KG1 (cell line): ENCODE data around the gene LAMA3.
"Not testable (repeated sequence)": the region's sequence is repeated elsewhere in the genome, so short reads cannot be mapped to it uniquely, and the experiment has no call there.

Source experiments
- DNase-seq: peaks from one replicate; lab custom pipeline; 2025; lab: John Stamatoyannopoulos, UW

LAMA3 gene

DNA sequence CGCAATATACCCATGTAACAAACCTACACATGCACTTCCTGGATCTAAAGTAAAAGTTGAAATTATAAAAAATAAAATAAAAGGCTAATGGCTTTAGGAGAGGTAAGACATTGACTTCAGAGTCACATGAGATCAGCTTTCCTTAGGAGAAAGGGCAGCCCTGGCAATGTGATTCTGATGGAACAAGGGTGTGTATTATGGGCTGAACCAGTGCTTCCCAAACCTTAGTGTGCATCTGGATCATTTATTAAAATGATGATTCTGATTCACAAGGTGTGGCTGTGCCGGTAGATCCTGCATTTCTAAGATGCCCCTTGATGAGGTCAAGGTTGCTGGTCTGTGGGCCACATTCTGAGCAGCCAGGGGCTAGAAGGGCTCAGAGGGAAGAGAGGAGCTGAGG, 42.6 kb downstream of the LAMA3 start:
- no peak for DNase-seq

DNA sequence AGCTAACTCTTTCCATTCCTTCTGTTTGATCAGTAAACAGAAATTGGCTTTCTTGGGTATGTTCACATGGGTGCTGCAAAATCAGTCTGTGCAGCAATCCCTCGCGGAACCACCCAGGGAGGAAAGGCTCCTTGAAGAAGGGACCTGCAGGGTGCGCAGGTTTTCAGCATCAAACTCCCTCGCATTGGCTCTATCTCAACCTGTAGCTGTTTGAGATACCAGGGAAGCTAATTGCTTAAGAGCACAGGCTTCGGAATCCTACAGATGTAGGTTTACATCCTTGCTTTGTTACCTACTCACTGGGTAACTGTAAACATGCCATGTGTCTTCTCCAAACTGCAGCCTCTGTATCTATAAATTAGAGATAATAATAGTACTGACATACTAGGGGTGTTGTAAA, 43.2 kb downstream of the LAMA3 start:
- no peak for DNase-seq

DNA sequence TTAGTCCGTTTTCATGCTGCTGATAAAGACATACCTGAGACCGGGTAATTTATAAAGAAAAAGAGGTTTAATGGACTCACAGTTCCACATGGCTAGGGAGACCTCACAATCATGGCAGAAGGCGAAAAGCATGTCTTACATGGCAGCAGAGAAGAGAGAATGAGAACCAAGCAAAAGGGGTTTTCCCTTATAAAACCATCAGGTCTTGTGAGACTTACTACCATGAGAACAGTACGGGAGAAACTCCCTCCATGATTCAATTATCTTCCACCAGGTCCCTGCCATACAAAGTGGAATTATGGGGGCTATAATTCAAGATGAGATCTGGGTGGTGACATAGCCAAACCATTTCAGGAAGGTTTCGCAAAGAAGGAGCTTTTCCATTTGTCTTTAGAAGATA, 44.0 kb downstream of the LAMA3 start:
- not testable (repeated sequence) for DNase-seq

DNA sequence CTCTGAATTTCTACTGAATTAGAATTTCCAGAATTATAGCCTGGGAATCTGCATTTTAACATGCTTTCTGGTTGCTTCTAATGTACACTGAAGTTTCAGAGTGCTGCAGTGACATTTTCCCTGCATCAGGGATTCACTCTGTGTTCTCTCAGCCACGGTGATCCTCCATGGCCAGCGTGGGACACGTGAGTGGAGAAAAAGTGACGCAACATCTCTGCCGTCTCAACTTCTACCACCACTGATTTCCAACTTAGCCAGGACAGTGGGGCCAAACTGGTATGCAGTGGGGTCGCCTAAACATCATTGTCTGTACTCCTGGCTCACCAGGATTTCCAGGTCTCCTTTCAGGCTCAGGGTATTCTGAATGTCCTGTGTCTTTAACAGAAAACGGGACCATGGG, 44.6 kb downstream of the LAMA3 start:
- DNase-seq = no peak

DNA sequence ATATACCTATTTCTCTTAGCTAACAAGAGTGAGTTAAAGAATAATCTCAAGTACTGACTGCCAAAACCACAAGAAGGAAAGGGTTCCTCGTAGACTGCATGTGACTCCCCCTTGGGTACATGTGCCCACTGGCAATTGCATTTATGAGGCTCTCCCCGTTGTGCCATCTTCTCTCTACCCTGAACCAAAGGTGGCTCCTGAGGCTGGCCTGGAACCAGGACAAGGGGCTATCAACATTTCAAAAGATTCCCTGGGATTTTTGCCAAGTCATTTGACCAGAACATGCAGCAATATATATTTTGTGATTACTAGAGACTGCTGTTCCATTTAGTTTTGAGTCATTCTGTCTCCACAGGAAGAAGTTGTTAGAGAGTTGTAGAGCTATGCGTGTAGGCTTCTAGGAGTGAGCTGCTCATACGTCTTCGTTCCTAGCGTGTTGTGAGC, 45.8 kb downstream of the LAMA3 start:
- DNase-seq = no peak

DNA sequence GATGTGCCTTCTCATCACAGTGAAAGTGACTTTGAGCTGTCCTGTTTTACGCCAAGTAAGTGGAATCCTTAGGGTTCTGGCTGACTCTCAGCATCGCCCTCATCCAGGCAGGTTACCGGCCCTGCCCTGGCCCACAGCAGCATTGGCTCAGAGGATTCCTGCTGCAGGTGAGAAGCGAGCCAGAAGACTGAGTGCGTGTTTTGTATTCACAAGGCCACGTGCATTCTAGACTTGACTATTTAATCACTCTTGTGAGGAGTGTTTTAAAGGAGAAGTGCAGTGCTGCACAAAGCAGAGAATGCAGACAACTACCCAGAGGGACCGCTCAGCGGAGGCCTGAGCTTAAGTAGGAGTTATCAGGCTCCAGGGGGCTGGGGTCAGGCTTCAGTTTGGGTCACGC, 48.3 kb downstream of the LAMA3 start:
- no peak for DNase-seq

DNA sequence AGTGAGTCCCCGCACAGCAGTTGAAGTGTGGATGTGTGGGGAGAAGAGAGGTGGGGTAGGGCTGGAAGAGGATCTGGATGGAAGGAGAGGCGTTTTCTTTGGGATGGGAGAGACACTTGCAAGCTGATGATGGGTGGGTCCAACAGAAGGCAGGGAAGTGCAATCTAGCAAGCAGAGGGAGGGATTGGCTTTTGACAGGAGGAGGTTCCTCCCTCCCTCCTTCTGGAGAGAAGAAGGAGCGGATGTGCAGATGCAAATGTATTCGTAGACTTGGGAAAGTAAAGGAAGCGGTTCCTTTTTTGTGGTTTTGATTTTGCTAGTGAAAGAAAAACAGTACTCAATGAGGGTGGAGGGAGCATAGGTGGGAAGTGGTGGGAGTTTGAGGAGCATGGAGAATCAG, 48.9 kb downstream of the LAMA3 start:
- no peak for DNase-seq

DNA sequence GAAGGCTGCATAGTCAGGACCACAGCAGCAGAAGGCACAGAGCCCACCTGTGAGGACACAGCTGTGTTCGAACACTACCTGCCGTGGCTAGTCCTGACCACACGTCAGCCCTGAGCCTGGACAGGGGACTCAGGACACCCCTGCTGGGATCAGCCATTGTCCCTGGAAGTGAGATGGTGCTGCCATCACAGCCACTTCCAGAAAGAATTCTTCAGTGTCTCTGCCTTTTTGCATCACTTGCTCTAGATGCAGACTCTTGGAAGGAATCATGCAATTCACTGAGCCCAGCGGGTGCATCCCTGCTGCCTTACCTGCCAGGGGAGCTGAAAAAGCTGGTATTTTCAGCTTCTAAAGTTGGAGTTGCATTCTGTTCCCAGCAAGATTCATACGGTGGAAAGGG, 49.3 kb downstream of the LAMA3 start:
- no peak for DNase-seq

DNA sequence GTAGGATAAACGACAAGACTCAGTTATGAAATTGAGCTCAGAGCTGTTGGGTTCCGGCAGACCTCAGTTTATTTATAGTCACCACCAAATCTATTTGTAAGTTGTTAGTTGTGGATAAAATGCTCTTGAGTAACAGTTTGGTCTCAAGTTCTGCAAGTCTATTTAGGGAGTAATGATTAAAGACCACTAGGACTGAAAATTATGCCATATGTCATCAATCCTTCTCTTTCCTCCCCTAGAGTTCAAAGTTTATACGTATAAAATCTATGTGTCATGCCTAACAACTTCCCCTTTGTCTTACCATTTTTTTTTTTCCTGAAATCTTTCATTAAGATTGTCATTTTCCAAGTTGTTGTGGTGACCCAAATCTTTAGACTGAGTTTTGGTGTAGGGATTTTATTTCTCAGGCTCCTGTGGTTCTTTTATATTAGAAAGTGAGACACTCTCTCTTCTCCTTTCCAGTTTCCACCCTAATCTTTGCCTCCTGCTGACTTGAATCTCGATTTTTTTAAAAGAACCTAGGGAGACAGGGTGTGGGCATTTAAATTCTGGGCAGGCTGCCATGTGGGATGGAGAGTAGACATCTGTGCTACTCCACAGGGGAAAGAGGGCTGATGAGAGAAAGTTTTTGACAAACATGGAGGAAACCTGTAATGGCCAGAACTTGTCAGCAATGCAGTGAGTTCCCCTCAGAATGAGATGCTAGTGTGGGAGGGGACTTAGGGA, 51.0 kb downstream of the LAMA3 start:
- no peak for DNase-seq

DNA sequence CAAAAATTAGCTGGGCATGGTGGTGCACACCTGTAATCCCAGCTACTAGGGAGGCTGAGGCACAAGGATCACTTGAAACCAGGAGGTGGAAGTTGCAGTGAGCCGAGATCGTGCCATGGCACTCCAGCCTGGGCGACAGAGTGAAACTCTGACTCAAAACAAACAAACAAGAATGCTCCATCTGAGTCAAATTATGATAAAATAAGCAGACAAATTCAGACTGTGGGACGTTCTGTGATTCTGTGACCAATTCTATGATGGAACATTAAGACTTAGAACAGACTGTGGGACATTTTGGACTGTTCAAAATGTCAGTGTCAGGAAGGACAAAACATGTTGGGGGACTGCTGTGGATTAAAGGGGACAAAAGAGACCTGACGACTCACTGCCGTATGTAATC, 52.7 kb downstream of the LAMA3 start:
- DNase-seq = not testable (repeated sequence)

DNA sequence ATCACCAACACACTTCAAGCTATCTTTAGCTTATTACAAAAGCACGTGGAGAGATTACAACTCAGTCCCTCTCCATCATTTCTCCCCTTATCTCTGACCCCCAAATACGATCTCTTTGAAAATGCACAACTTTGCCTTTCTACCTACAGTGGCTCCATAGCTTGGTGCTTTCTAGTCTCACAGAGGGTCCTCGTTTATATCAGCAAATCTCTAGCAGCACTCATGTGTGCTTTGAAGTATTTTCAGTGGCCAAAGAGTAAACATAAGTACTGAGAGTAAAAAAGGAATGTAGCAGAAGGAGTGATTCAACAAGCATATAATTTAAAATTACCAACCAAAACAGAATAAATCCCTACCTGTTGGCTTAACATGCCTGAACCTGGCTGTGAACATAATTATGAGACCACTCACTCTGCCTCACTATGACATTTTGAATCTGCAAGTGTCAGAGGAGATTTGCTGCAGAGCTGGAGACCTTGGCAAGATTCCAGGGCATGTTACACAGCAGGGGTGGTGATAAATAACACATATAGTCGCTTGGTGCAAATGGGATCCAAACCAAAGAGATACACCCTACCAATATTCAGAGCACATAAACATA, 54.6 kb downstream of the LAMA3 start:
- no peak for DNase-seq

DNA sequence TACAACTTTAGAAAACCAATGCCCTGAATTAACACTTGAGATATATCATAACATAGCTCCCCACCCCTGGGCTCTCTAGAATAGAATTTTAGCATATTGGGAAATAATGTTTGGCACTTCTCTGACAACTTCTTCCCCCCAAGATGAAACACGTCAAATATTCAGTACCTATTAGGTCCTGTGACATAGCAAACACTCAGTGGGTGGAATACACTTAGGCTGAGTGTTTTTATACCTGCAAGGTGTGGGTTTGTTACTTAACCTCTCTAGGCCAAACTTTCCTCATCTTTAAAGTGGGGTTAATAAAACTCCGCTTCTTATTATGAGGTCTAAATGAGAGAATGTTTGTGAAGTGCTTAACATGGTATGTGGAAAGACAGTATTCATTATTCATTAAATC, 56.1 kb downstream of the LAMA3 start:
- DNase-seq = no peak

DNA sequence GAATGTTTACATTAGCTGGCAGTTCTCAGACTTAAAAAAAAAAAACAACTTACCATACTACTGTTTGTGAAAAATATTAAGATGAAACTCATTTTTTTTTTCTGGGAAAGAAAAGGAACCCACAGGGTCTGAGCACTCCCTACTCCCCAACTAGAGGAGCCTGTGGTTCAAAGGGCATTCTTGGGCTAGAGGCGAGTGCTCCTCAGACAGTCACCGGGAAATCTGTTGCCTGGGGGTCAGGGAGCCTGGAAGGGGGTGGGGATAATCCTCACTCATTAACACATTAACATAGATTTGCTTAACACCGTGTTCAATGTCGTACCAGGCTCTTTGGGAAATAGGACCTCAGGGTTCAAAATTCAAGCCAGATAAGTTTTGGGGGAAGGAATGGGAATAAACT, 57.6 kb downstream of the LAMA3 start:
- DNase-seq = no peak

DNA sequence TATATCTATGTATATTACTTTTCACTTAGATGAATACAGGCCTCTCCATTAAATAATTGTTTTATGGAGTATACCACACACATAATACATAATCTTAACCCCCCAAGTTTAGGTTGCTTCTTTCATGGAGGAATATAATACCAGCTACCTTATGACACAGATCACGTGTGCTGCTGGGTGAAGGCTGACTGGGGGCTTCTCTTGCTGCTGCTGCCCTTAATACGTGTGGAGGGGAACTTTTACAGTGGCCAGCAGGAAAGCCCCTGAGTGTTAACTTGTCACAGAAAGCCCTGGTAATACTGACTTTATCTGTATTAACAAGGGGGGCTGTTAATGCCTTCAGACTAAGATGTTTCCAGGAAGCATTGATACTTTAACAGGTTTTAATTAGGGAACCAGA, 63.1 kb downstream of the LAMA3 start:
- no peak for DNase-seq

DNA sequence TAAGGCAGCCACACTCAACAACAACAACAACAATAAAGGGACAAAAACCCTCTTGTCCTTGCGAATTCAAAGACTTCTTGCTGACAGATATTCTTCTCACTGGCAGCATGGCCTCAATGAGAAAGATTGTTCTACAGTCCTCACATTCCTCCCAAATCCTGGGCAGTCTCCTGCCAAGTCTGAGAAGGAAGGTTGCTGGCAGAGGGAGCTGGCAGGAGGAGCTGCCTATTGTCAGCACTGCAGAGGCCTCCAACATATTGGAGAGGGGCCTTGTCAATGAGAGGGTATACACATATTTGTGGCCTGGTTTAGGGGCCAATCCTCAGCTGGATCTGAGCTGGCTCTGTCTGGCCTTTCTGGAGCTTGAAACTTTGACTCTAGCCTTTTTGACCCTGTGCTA, 63.5 kb downstream of the LAMA3 start:
- DNase-seq = no peak

DNA sequence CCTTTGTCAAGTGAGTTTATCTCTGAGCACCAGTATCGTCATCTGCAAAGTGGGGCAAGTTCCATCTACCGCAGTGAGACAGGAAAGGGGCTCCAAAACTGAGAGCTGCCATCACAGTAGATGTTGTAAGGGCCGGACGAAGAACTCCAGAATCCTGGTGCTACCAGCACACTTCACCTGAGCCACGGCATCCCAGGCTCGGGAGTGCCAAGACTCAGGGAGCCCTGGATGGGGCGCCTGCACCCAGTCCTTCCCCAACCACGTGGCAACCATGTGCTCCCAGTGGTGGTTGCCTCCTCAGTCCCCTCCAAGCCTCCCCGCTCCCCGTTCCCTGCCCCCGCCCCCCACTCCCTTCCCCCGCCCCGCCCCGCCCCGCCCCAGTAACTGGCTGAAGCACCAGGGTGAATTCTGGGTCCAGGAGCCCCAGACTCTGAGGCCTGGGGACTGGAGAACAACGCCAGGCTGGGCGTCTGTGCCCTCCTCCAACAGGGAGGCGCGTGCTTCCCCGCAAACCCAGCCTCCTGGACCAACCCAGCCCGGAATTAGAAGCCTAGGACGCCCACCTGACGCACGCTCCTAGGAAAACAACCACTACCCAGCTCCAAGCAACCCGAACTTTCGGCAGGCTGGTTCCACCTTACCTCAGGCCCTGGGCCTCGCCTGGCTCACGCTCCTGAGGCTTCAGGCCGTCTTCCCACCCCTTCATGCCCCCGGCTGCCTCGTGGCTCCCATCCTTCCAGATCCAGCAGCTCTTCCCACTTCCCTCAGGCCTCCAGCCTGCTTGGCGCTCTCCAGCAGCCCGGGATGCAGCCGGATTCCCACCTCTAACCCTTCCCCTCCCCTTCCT, 67.6 kb downstream of the LAMA3 start:
- DNase-seq = no peak

DNA sequence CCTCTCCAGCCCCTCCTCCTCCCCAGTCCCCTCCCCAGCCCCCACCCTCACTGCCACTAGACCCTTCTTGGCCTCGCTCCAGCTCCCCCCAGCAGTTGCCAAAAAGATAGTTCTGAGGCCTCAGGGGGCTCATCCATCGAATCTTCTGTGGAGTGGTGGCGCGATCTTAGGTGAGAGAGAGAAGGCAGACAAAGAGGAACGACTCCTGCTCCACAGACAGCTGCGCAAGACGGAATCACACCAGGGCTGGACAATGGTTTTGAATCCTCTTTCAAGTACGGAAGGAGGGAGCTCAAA, 68.1 kb downstream of the LAMA3 start:
- DNase-seq = no peak

DNA sequence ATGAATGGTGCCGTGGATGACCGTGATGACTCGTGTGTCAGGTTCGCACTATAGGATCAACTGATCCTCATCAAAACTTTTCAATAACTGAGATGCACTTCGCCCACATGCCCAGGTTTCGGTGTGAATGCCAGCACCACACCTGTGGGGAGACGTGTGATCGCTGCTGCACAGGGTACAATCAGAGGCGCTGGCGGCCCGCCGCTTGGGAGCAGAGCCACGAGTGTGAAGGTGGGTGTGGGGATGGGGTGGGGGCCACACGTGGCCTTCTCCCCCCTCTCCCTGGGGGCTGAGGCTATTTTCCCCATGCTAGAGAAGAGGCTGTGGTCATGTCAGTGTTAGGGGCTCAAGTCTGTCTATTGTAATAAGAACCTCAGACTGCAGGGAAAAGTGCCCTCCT, 69.0 kb downstream of the LAMA3 start:
- no peak for DNase-seq

DNA sequence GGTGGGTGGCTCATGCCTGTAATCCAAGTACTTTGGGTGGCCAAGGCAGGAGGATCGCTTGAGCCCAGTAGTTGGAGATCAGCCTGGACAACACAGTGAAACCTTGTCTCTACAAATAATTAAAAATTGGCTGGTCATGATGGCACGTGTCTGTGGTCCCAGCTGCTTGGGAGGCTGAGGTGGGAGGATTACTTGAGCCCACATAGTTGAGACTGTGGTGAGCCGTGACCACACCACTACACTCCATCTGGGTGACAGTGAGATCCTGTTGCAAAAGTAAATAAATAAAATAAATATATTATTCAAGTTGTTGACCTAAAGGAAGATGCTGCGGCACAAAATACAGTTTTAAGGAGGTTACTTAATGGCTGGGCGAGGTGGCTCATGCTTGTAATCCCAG, 72.7 kb downstream of the LAMA3 start:
- DNase-seq = no peak

DNA sequence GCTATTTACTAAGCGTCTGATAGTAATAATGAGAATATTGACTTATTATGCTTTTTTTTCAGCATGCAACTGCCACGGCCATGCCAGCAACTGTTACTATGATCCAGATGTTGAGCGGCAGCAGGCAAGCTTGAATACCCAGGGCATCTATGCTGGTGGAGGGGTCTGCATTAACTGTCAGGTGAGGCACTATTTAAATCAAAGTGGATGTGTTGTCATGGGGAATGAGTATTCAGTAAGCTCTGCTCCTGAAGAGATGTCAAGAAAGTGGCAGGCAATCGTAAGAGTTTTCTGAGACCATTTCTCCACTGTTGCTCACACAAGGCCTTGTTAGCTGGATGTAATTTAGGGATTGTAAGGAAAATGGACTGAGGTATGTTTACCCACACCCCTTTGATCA, 74.1 kb downstream of the LAMA3 start:
- no peak for DNase-seq

DNA sequence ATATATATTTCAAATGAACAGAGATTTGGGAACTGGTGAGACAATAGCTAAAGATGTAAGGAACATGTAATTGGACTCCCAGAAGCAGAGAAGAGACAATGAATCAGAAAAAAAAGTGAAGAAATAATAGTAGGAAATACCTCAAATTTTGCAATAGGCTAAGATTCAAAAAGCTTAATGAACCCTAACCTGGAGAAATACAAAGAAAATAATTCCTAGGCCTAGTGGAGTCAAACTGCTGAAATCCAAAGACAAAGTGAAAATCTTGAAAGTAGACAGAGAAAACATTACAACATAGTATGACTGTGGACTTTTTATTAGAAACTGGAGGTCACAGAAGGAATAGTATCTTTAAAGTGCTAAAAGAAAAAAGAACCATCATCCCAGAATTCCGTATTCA, 76.7 kb downstream of the LAMA3 start:
- no peak for DNase-seq

DNA sequence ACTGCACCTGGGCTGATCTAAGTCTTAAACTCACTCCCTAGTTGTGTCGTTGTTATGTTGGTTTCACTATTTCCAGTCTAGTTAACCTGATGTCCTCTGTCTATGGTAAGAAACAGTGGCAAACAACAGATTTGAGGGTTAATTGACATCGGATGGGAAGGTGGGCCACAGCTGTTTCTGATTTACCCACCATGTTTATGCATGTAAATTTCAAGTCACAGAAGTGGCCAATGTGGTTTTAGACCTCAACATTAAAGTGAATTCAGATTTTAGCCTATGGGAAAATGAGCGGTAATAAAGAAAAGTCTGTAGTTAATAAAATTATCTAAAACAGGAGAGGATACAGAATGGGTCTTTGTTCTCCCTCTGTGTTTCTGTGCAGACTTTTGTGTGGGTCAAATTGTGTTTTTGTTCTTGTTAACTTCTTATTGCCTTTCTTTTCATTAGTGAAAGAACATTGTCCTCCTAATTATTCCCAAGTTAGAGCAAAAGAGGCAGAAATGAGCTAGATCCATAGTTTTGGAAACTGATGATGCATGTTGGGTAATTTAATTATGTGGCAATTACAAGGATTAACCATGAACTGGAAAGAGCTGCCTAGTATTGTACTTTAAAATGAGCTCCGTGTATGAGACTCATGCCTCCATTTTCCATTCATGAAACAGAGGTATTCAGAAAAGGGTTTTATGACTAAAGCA, 83.2 kb downstream of the LAMA3 start:
- DNase-seq = no peak

DNA sequence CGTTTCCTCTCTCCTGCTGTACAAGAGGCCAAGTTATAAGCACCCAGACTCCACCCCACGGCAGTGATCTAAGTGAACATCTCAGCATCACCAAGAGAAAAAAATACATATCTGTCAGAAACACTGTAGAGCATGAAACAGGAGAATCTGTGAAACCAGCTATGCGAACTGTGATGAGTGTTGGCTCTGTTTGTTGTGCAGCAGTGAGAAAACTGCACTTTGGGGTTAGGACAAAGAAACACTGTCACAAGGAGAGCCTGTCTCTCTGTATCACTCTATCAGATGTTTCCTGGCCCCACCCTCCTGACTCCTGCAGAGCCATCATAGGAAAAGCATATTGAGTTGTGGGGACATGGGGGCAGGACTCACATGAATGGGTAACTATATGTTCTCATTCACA, 87.1 kb downstream of the LAMA3 start:
- DNase-seq = no peak
